GM23338 (cell line): Measurements from ENCODE around the gene AMPD3. TPM values are rescaled to one million over a fixed set of nuclear protein-coding genes. Genes with fewer than 3 reads are reported as not detected.

Experiments
- ATAC-seq: fragments of 200-7000 bp; cut with Tn5 transposase; 3 replicates; pipeline ENCODE4 v1.9.1; 2020
- DNase-seq: peaks from one replicate; pipeline ENCODE4 v3.0.0-alpha.2; 2015; ENCODE audit warnings: low spot score
- H2AFZ ChIP-seq: fragments of 200-600 bp; sonication (generic); 2 replicates; pipeline ENCODE4 v1.8.0; 2016; ENCODE audit warnings: antibody characterized with exemption, mild to moderate bottlenecking, moderate library complexity
- H3F3A ChIP-seq: fragments of 200-600 bp; sonication (generic); replicated peaks from 2 replicates; pipeline ENCODE4 v1.8.0; 2017; ENCODE audit warnings: antibody characterized with exemption, mixed run types, low read depth
- H3K27ac ChIP-seq: fragments of 200-600 bp; sonication (generic); 2 replicates; pipeline ENCODE4 v1.6.1; 2016; ENCODE audit warnings: low read depth
- H3K27me3 ChIP-seq: fragments of 200-600 bp; sonication (generic); 2 replicates; pipeline ENCODE4 v1.8.0; 2016; ENCODE audit warnings: mild to moderate bottlenecking, mixed run types, moderate library complexity; ENCODE audit not compliant: insufficient read depth
- H3K36me3 ChIP-seq: fragments of 200-600 bp; sonication (generic); 2 replicates; pipeline ENCODE4 v1.8.0; 2016; ENCODE audit warnings: mild to moderate bottlenecking; ENCODE audit not compliant: insufficient read depth
- H3K4me1 ChIP-seq: fragments of 200-600 bp; sonication (generic); 2 replicates; pipeline ENCODE4 v1.8.0; 2016; ENCODE audit warnings: mild to moderate bottlenecking, moderate library complexity; ENCODE audit not compliant: insufficient read depth
- H3K4me2 ChIP-seq: fragments of 200-600 bp; sonication (generic); 2 replicates; pipeline ENCODE4 v1.7.1; 2017; ENCODE audit warnings: mixed run types
- H3K4me3 ChIP-seq: fragments of 200-600 bp; sonication (generic); 2 replicates; pipeline ENCODE4 v1.6.1; 2016; ENCODE audit warnings: mixed run types
- H3K79me2 ChIP-seq: fragments of 200-600 bp; sonication (generic); replicated peaks from 2 replicates; pipeline ENCODE4 v1.8.0; 2017; ENCODE audit warnings: mild to moderate bottlenecking; ENCODE audit not compliant: insufficient read depth
- H3K9me2 ChIP-seq: fragments of 200-600 bp; sonication (generic); 2 replicates; pipeline ENCODE4 v1.8.0; 2017; ENCODE audit not compliant: insufficient read depth
- H4K20me1 ChIP-seq: fragments of 200-600 bp; sonication (generic); replicated peaks from 2 replicates; pipeline ENCODE4 v1.8.0; 2017; ENCODE audit warnings: mild to moderate bottlenecking; ENCODE audit not compliant: insufficient read depth
- H3K27ac Mint-ChIP-seq: 2 replicates; pipeline ENCODE4 v1.8.0; 2020; ENCODE audit warnings: inconsistent platforms, mild to moderate bottlenecking, moderate library complexity, mixed read lengths
- H3K27me3 Mint-ChIP-seq: 3 replicates; pipeline ENCODE4 v1.8.0; 2022; ENCODE audit warnings: low read depth, mild to moderate bottlenecking, moderate library complexity, mixed read lengths, inconsistent platforms; ENCODE audit not compliant: insufficient read depth, poor library complexity
- H3K36me3 Mint-ChIP-seq: 3 replicates; pipeline ENCODE4 v1.8.0; 2021; ENCODE audit warnings: low read depth, mild to moderate bottlenecking, inconsistent platforms, moderate library complexity, mixed read lengths
- H3K4me1 Mint-ChIP-seq: 3 replicates; pipeline ENCODE4 v1.8.0; 2020; ENCODE audit warnings: mild to moderate bottlenecking, inconsistent platforms, mixed read lengths
- H3K4me3 Mint-ChIP-seq: 3 replicates; pipeline ENCODE4 v1.8.0; 2021; ENCODE audit warnings: moderate library complexity, mild to moderate bottlenecking, inconsistent platforms, mixed read lengths
- H3K9me3 Mint-ChIP-seq: 3 replicates; pipeline ENCODE4 v1.8.0; 2020; ENCODE audit warnings: moderate library complexity, mild to moderate bottlenecking, inconsistent platforms, mixed read lengths
- CREB1 ChIP-seq: fragments of 250-450 bp; sonication (Bioruptor Pico); IDR thresholded peaks from 2 replicates; pipeline ENCODE4 v1.5.0; 2020; ENCODE audit warnings: low read depth, mild to moderate bottlenecking, moderate library complexity
- CTCF ChIP-seq, 2 experiments: fragments of 200-600 bp in 1 of 2; sonication (generic) in 1 of 2; conservative IDR thresholded peaks; 2 replicates each; pipeline versions ENCODE4 v1.5.1 to v1.6.1; 2016 to 2017; ENCODE audit warnings: antibody characterized with exemption in 2 of 2, low read depth in 2 of 2, mild to moderate bottlenecking in 2 of 2, moderate library complexity in 1 of 2
- ETS1 ChIP-seq: IDR thresholded peaks from 2 replicates; pipeline ENCODE4 v1.6.1; 2016; ENCODE audit warnings: antibody characterized with exemption
- NANOG ChIP-seq: IDR thresholded peaks from 2 replicates; pipeline ENCODE4 v1.6.1; 2016; ENCODE audit warnings: antibody characterized with exemption, borderline replicate concordance
- POLR2AphosphoS5 ChIP-seq: IDR thresholded peaks from 2 replicates; pipeline ENCODE4 v1.6.1; 2016; ENCODE audit warnings: antibody characterized with exemption, low read depth
- REST ChIP-seq: IDR thresholded peaks from one replicate; pipeline ENCODE4 v1.6.1; 2018; ENCODE audit warnings: antibody characterized with exemption; ENCODE audit not compliant: unreplicated experiment
- STAT1 ChIP-seq: IDR thresholded peaks from one replicate; pipeline ENCODE4 v1.6.1; 2016; ENCODE audit warnings: antibody characterized with exemption; ENCODE audit not compliant: unreplicated experiment
- ZNF462 ChIP-seq: fragments of 250-450 bp; sonication (Bioruptor Pico); IDR thresholded peaks from 2 replicates; pipeline ENCODE4 v1.5.0; 2020; ENCODE audit warnings: mild to moderate bottlenecking, moderate library complexity
- polyA plus RNA-seq: library from polyadenylated mRNA; unstranded; fragments of >200 nt; fragmentation: Nextera tagmentation; extraction: Ambion mirVana; gene quantifications from 2 replicates; pipeline ENCODE4 v1.2.1, GENCODE V29; 2016
- total RNA-seq: library from RNA; depleted of rRNA; stranded (reverse); fragments of >200 nt; shearing (Covaris generic); gene quantifications from 2 replicates; pipeline ENCODE4 v1.2.3, GENCODE V29; 2014

The AMPD3 gene
- total and polyA plus RNA-seq, 2 experiments from 2014 or later: 1.6 to 2.1 TPM

GRCh38 chr11:10441652-10442503 is 13.2 kb upstream of the AMPD3 start:
- no peak for DNase-seq
- Histone ChIP-seq H3F3A (no peaks in the 10 kb centered on the region), H3K4me2 (no peak overlapping the region), H3K36me3 (no peaks in the 10 kb centered on the region), H3K4me3 (no peak overlapping the region), H3K27ac (no peak overlapping the region), H4K20me1 (no peaks in the 10 kb centered on the region), H3K27me3 (no peaks in the 10 kb centered on the region), H3K4me1 (no peaks in the 10 kb centered on the region), H2AFZ (0 out of 2 replicates have a peak overlapping the region, but pooled peaks have one; percentile 18), H3K79me2 (no peaks in the 10 kb centered on the region), H3K9me2 (peaks cover 1% of the 10 kb centered on the region; the same call in 1 of the 2 replicates)
- no peaks in the 10 kb centered on the region for H3K9me3 Mint-ChIP-seq
- no peaks in the 10 kb centered on the region for H3K27me3 Mint-ChIP-seq
- H3K36me3 Mint-ChIP-seq: no peaks in the 10 kb centered on the region
- no peak for ATAC-seq
- H3K27ac Mint-ChIP-seq: no peak overlapping the region
- H3K4me3 Mint-ChIP-seq: no peak overlapping the region
- H3K4me1 Mint-ChIP-seq: peaks cover 5% of the 10 kb centered on the region; the same call in 2 of the 3 replicates
- no peak for TF ChIP-seq REST
- no peak for TF ChIP-seq NANOG
- no peak for TF ChIP-seq POLR2AphosphoS5

- no peak overlapping the region for H3K4me2 ChIP-seq
- Mint-ChIP-seq H3K27me3 (no peaks in the 10 kb centered on the region), H3K27ac (no peak overlapping the region), H3K4me3 (no peak overlapping the region), H3K9me3 (no peaks in the 10 kb centered on the region), H3K4me1 (peaks cover 5% of the 10 kb centered on the region; the same call in 2 of the 3 replicates), H3K36me3 (no peaks in the 10 kb centered on the region)
- H4K20me1 ChIP-seq: no peaks in the 10 kb centered on the region
- H3K79me2 ChIP-seq: no peaks in the 10 kb centered on the region
- no peak overlapping the region for H2AFZ ChIP-seq
- no peaks in the 10 kb centered on the region for H3K4me1 ChIP-seq
- H3K27me3 ChIP-seq: no peaks in the 10 kb centered on the region
- H3F3A ChIP-seq: no peaks in the 10 kb centered on the region
- H3K36me3 ChIP-seq: no peaks in the 10 kb centered on the region
- no peak overlapping the region for H3K27ac ChIP-seq
- DNase-seq (no peak), ATAC-seq (no peak)
- H3K9me2 ChIP-seq: no peaks in the 10 kb centered on the region; the same call in 1 of the 2 replicates
- H3K4me3 ChIP-seq: no peak overlapping the region
- TF ChIP-seq NANOG: no peak
- TF ChIP-seq STAT1: no peak
- no peak for TF ChIP-seq CTCF (conservative IDR thresholded peaks at IDR 0.05; ENCODE audit: low read depth in 2 of 2)
- no peak for TF ChIP-seq ETS1
- TF ChIP-seq ZNF462 (CRISPR knock-in tag): no peak
- TF ChIP-seq CREB1 (CRISPR knock-in tag): no peak
These were observed 11.9 kb upstream of the AMPD3 start for GRCh38 chr11:10443152-10443551.
